Ishikawa (cell line): ENCODE results near the gene CCDC91.

Experiments
- CEBPB ChIP-seq: IDR thresholded peaks from 2 replicates; pipeline ENCODE4 v1.6.1; 2012
- CREB1 ChIP-seq: IDR thresholded peaks from 2 replicates; pipeline ENCODE4 v1.6.1; 2012; ENCODE audit warnings: low read depth
- EGR1 ChIP-seq: IDR thresholded peaks from 2 replicates; pipeline ENCODE4 v1.6.1; 2012
- EP300 ChIP-seq: IDR thresholded peaks from 2 replicates; pipeline ENCODE4 v1.6.1; 2012; ENCODE audit warnings: borderline replicate concordance
- FOXM1 ChIP-seq: IDR thresholded peaks from 2 replicates; pipeline ENCODE4 v1.6.1; 2012; ENCODE audit warnings: low read depth, borderline replicate concordance
- NFIC ChIP-seq: IDR thresholded peaks from 2 replicates; pipeline ENCODE4 v1.6.1; 2012
- RAD21 ChIP-seq: IDR thresholded peaks from 2 replicates; pipeline ENCODE4 v1.6.1; 2012; ENCODE audit warnings: low read depth
- TAF1 ChIP-seq: IDR thresholded peaks from 2 replicates; pipeline ENCODE4 v1.6.1; 2012; ENCODE audit warnings: low read depth, mild to moderate bottlenecking
- TCF12 ChIP-seq: IDR thresholded peaks from 2 replicates; pipeline ENCODE4 v1.6.1; 2012; ENCODE audit warnings: low read depth
- YY1 ChIP-seq: IDR thresholded peaks from 2 replicates; pipeline ENCODE4 v1.6.1; 2012; ENCODE audit warnings: low read depth
- ZBTB7A ChIP-seq: IDR thresholded peaks from 2 replicates; pipeline ENCODE4 v1.6.1; 2012; ENCODE audit warnings: low read depth
- TF ChIP-seq, protein P1 (sequence below): IDR thresholded peaks from 2 replicates; pipeline ENCODE4 v1.6.1; 2012; ENCODE audit warnings: low read depth, mild to moderate bottlenecking
- TF ChIP-seq, protein P2 (sequence below): IDR thresholded peaks from 2 replicates; pipeline ENCODE4 v1.6.1; 2012
- TF ChIP-seq, protein P3 (sequence below): IDR thresholded peaks from 2 replicates; pipeline ENCODE4 v1.6.1; 2012

DNA sequence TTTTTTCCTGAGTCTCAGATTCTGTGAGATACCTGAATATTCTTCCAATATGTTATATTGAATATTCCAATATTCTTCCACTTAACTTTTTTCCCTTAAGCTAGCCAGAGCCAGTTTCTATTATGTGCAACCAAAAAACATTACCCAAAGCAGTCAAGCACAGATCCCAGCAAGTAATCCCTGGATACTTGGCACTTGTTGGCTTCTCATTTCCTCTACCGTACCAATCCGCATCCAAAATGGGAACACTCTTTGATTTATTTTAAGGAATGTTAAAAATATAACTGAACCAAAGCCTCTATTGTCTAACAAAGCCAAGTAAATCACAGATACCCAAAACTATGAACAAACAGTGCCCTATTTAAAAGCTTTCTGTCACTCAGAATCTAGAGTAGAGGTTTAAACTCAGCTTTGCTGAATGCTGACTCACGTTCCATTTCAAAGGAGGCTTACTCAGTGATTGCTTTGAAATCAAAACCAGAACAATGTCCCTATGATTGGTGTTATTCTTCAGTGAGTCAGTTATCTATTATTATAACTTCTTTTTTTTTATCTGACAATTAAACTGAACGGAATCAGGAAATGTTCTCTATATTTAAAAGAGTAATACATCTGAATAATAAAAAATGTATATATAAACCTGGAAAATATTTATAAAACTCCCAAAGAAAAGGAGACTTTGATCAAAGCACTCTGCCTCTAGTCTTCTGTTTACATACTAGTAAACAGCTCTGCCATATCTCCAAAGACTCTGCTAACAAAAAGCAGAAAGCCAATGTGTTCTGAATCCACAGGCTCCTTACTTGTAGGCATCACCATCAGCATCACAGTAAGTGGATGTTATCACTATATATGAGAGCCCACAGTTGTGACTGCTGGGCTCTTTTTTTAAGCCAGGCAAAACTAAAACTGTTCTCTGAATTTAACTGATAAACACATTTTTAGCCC is 360.8 kb downstream of the CCDC91 start:
- TF ChIP-seq NFIC (no peak), EP300 (no peak), RAD21 (no peak), CEBPB (no peak), TAF1 (no peak), ZBTB7A (no peak), FOXM1 (no peak), EGR1 (no peak), TCF12 (no peak), YY1 (no peak), CREB1 (no peak)
- TF ChIP-seq, protein P1, sequence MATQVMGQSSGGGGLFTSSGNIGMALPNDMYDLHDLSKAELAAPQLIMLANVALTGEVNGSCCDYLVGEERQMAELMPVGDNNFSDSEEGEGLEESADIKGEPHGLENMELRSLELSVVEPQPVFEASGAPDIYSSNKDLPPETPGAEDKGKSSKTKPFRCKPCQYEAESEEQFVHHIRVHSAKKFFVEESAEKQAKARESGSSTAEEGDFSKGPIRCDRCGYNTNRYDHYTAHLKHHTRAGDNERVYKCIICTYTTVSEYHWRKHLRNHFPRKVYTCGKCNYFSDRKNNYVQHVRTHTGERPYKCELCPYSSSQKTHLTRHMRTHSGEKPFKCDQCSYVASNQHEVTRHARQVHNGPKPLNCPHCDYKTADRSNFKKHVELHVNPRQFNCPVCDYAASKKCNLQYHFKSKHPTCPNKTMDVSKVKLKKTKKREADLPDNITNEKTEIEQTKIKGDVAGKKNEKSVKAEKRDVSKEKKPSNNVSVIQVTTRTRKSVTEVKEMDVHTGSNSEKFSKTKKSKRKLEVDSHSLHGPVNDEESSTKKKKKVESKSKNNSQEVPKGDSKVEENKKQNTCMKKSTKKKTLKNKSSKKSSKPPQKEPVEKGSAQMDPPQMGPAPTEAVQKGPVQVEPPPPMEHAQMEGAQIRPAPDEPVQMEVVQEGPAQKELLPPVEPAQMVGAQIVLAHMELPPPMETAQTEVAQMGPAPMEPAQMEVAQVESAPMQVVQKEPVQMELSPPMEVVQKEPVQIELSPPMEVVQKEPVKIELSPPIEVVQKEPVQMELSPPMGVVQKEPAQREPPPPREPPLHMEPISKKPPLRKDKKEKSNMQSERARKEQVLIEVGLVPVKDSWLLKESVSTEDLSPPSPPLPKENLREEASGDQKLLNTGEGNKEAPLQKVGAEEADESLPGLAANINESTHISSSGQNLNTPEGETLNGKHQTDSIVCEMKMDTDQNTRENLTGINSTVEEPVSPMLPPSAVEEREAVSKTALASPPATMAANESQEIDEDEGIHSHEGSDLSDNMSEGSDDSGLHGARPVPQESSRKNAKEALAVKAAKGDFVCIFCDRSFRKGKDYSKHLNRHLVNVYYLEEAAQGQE = no peak
- TF ChIP-seq, protein P2, sequence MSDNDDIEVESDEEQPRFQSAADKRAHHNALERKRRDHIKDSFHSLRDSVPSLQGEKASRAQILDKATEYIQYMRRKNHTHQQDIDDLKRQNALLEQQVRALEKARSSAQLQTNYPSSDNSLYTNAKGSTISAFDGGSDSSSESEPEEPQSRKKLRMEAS = no peak
- TF ChIP-seq, protein P3, sequence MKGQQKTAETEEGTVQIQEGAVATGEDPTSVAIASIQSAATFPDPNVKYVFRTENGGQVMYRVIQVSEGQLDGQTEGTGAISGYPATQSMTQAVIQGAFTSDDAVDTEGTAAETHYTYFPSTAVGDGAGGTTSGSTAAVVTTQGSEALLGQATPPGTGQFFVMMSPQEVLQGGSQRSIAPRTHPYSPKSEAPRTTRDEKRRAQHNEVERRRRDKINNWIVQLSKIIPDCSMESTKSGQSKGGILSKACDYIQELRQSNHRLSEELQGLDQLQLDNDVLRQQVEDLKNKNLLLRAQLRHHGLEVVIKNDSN = no peak
